ENCODE results near the gene ZCCHC2.

ZCCHC2 gene

GRCh38 chr18:62609764-62610163 lies 86.9 kb downstream of the ZCCHC2 start:
- TF ChIP-seq, protein P1, sequence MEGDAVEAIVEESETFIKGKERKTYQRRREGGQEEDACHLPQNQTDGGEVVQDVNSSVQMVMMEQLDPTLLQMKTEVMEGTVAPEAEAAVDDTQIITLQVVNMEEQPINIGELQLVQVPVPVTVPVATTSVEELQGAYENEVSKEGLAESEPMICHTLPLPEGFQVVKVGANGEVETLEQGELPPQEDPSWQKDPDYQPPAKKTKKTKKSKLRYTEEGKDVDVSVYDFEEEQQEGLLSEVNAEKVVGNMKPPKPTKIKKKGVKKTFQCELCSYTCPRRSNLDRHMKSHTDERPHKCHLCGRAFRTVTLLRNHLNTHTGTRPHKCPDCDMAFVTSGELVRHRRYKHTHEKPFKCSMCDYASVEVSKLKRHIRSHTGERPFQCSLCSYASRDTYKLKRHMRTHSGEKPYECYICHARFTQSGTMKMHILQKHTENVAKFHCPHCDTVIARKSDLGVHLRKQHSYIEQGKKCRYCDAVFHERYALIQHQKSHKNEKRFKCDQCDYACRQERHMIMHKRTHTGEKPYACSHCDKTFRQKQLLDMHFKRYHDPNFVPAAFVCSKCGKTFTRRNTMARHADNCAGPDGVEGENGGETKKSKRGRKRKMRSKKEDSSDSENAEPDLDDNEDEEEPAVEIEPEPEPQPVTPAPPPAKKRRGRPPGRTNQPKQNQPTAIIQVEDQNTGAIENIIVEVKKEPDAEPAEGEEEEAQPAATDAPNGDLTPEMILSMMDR (IDR thresholded peaks at IDR 0.05; ENCODE audit: extremely low read depth, missing control alignments) = no peak
- DNase-seq (ENCODE audit: low spot score) = no peak

- TF ChIP-seq, protein P1 (IDR thresholded peaks at IDR 0.05; ENCODE audit: extremely low read depth, missing control alignments) = no peak
- no peak for DNase-seq (ENCODE audit: low spot score)
Measured at GRCh38 chr18:62610351-62610700, 87.5 kb downstream of the ZCCHC2 start.

DNA sequence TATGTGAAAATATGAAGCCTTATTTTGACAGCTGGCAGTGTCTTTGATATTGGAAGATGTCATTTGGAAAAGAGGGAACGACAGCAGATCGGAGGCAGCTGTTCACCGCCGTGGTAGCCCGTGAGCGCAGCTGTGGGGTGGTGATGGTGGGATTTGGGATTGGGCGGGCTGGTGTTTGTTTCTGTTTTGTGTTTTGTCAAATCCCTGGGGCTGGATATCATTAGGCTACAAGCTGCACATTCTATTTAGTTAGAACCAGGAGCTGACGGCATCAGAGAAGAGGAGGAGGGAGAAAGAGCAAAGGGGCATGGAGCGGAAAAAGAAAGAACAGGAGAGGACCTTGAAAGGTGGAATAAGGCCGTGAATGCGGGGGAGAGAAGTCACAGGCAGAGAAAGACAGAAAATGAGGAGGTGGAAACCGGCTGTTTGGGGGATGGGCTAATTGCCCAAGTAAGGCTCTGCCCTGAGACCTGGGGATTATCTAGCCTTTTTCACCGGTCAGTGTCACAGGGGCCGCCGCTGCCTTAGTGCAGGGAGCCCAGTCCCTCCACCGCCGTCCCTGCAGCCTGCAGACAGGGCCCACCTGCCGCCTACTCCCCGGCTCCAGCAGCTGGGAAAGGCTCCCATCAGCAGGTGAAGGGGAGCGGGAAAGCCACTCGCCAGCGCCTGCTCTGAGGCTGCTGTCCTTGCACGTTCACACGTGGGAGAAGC lies 88.0 kb downstream of the ZCCHC2 start:
- TF ChIP-seq, protein P1 (IDR thresholded peaks at IDR 0.05; ENCODE audit: extremely low read depth, missing control alignments) = no peak
- DNase-seq (ENCODE audit: low spot score) = no peak

GRCh38 chr18:62611453-62612288 lies 88.8 kb downstream of the ZCCHC2 start:
- DNase-seq (ENCODE audit: low spot score) = no peak
- TF ChIP-seq, protein P1 (IDR thresholded peaks at IDR 0.05; ENCODE audit: extremely low read depth, missing control alignments) = no peak

- TF ChIP-seq, protein P1 (IDR thresholded peaks at IDR 0.05; ENCODE audit: extremely low read depth, missing control alignments) = no peak
- DNase-seq (ENCODE audit: low spot score) = no peak
Measured at GRCh38 chr18:62612289-62612645, 89.4 kb downstream of the ZCCHC2 start.

DNA sequence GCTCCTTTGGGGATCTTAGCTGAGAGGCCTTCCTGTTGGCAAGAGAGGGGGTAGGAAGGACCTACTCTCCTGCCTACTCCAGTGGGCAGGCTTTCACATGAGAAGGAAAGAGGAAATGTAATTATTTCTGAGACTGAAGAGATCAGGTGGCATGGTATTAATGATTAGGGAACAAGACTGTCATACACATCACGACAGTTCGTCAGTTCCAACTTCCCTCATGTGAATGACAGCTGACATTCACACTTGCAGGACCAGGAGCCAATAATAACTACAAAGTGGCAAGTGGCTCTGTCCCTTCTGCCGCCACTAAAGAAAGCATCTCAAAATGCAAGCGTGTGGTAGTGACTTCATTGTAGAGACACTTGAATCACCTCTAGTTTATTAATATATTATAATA lies 90.0 kb downstream of the ZCCHC2 start:
- no peak for DNase-seq (ENCODE audit: low spot score)
- TF ChIP-seq, protein P1 (IDR thresholded peaks at IDR 0.05; ENCODE audit: extremely low read depth, missing control alignments) = no peak

GRCh38 chr18:62614494-62614893 lies 91.7 kb downstream of the ZCCHC2 start:
- TF ChIP-seq, protein P1 (IDR thresholded peaks at IDR 0.05; ENCODE audit: extremely low read depth, missing control alignments) = no peak
- no peak for DNase-seq (ENCODE audit: low spot score)

All from GM20000 (cell line).